ENCODE measurements around the gene SF3B4.

DNA sequence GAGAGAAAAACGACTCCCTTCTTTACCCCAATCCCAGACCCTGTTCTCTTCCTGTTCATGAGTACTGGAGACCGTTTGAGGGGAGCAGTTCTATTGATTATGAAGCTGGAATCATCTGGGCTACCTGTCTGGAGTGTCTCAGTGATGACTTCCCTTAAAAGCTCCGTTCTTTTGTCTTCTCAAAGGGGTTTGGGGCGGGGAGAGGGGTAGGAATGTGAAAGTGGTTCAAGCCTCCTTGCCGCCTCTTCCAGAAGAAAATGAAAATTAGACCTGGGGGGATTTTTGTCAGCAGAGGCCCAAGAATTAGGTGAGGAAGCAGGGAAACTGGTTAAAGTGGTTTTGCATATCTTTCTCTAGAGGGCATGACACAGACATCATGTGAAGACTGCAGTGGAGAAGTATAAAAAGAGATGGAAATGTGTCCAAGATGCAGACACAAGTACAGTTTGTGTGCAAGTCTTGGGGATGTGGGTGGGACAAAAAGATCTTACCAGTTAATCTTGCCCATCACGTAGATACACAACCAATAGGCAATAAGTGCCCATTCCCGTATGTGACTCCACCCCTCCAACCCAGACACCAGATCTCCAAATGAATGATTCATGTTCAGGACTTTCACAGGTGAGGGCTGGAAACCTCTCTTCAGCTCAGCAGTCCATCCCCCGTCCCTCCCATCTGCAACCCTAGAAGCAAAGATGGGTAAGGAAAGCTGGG lies 9.5 kb upstream of the SF3B4 start:
- no peak for TF ChIP-seq CTCF (IDR thresholded peaks at IDR 0.05)
- TF ChIP-seq EZH2 (IDR thresholded peaks at IDR 0.05): no peak
- TF ChIP-seq EZH2phosphoT487 (IDR thresholded peaks at IDR 0.05): no peak
